A673 (cell line): ENCODE results near the gene ZBTB20.

ENCODE experiments used
- CTCF ChIP-seq: fragments of 300-800, 200-600 bp; sonication (generic); conservative IDR thresholded peaks from 2 replicates; pipeline ENCODE4 v1.5.1; 2017; ENCODE audit warnings: low read depth, mild to moderate bottlenecking, antibody characterized with exemption, low read length, moderate library complexity, mixed read lengths
- EZH2 ChIP-seq: fragments of 200-600 bp; sonication (generic); IDR thresholded peaks from 2 replicates; pipeline ENCODE4 v1.6.1; 2017; ENCODE audit warnings: borderline replicate concordance, low read depth, mild to moderate bottlenecking, mixed read lengths, antibody characterized with exemption, low read length; ENCODE audit not compliant: poor library complexity, severe bottlenecking

GRCh38 chr3:114447545-114447944 is 699.5 kb downstream of the ZBTB20 start:
- TF ChIP-seq EZH2 (no peak), CTCF (peak; percentile 56)
